Hepatocyte (in vitro differentiated cells): Measurements from ENCODE around the gene PHLPP1. TPM values are rescaled to one million over a fixed set of nuclear protein-coding genes. Genes with fewer than 3 reads are reported as not detected.
"Not testable (repeated sequence)": the region's sequence is repeated elsewhere in the genome, so short reads cannot be mapped to it uniquely, and the experiment has no call there.

Source experiments
- DNase-seq: peaks from one replicate; pipeline ENCODE4 v3.0.0-alpha.2; 2016; ENCODE audit warnings: low spot score
- H2AFZ ChIP-seq: fragments of 200-600 bp; sonication (generic); 2 replicates; pipeline ENCODE4 v1.6.0; 2016; ENCODE audit warnings: antibody characterized with exemption, mild to moderate bottlenecking
- H3K27ac ChIP-seq: fragments of 200-600 bp; sonication (generic); 2 replicates; pipeline ENCODE4 v1.5.1; 2016; ENCODE audit warnings: mild to moderate bottlenecking
- H3K27me3 ChIP-seq: fragments of 200-600 bp; sonication (generic); 2 replicates; pipeline ENCODE4 v1.6.1; 2016
- H3K36me3 ChIP-seq: fragments of 200-600 bp; sonication (generic); replicated peaks from 2 replicates; pipeline ENCODE4 v1.5.1; 2016; ENCODE audit warnings: low read depth; ENCODE audit not compliant: insufficient read depth
- H3K4me1 ChIP-seq: fragments of 200-600 bp; sonication (generic); 2 replicates; pipeline ENCODE4 v1.5.1; 2016; ENCODE audit warnings: mild to moderate bottlenecking, moderate library complexity; ENCODE audit not compliant: insufficient read depth
- H3K4me2 ChIP-seq: fragments of 200-600 bp; sonication (generic); 2 replicates; pipeline ENCODE4 v1.6.0; 2016
- H3K4me3 ChIP-seq: fragments of 200-600 bp; sonication (generic); 2 replicates; pipeline ENCODE4 v1.5.1; 2016; ENCODE audit warnings: mild to moderate bottlenecking
- H3K79me2 ChIP-seq: fragments of 200-600 bp; sonication (generic); 2 replicates; pipeline ENCODE4 v1.6.0; 2017; ENCODE audit warnings: mild to moderate bottlenecking
- H3K9me2 ChIP-seq: fragments of 200-600 bp; sonication (generic); replicated peaks from 2 replicates; pipeline ENCODE4 v1.6.0; 2017; ENCODE audit warnings: mild to moderate bottlenecking; ENCODE audit not compliant: insufficient read depth
- H3K9me3 ChIP-seq: fragments of 200-600 bp; sonication (generic); 2 replicates; pipeline ENCODE4 v1.5.1; 2016; ENCODE audit warnings: low read depth, mild to moderate bottlenecking
- H4K20me1 ChIP-seq: fragments of 200-600 bp; sonication (generic); 2 replicates; pipeline ENCODE4 v1.6.0; 2016; ENCODE audit warnings: mild to moderate bottlenecking; ENCODE audit not compliant: insufficient read depth, poor library complexity, severe bottlenecking
- CTCF ChIP-seq: fragments of 200-600 bp; sonication (generic); IDR thresholded peaks from 2 replicates; pipeline ENCODE4 v1.5.1; 2016; ENCODE audit warnings: antibody characterized with exemption, mild to moderate bottlenecking; ENCODE audit not compliant: poor library complexity
- EZH2 ChIP-seq: fragments of 200-600 bp; sonication (generic); IDR thresholded peaks from 2 replicates; pipeline ENCODE4 v1.6.1; 2016; ENCODE audit warnings: antibody characterized with exemption, mild to moderate bottlenecking, borderline replicate concordance
- EZH2phosphoT487 ChIP-seq: fragments of 200-600 bp; sonication (generic); IDR thresholded peaks from one replicate; pipeline ENCODE4 v1.6.1; 2018; ENCODE audit warnings: antibody characterized with exemption, mild to moderate bottlenecking, low read depth, moderate library complexity; ENCODE audit not compliant: unreplicated experiment, severe bottlenecking
- WGBS: methylation state at CpG from one replicate; pipeline ENCODE4 v1.1.6; 2016; ENCODE audit warnings: low lambda C conversion rate; ENCODE audit errors: missing lambda C conversion rate; 5-methylcytosine and 5-hydroxymethylcytosine counted together
- polyA plus RNA-seq: library from polyadenylated mRNA; unstranded; fragments of >200 nt; fragmentation: Nextera tagmentation; extraction: Ambion mirVana; gene quantifications from 2 replicates; pipeline ENCODE4 v1.2.1, GENCODE V29; 2016
- total RNA-seq: library from RNA; depleted of rRNA; stranded (reverse); fragments of >200 nt; gene quantifications from 2 replicates; pipeline ENCODE4 v1.2.3, GENCODE V29; 2014

Gene PHLPP1
- total and polyA plus RNA-seq, 2 experiments from 2014 or later, result 7.3 to 14.3 TPM

- Histone ChIP-seq H3K4me1 (no peaks in the 10 kb centered on the region), H3K27me3 (no peaks in the 10 kb centered on the region), H2AFZ (no peak overlapping the region), H4K20me1 (no peaks in the 10 kb centered on the region), H3K27ac (no peak overlapping the region), H3K36me3 (no peaks in the 10 kb centered on the region), H3K4me3 (no peak overlapping the region), H3K4me2 (no peak overlapping the region), H3K9me2 (no peaks in the 10 kb centered on the region), H3K9me3 (no peaks in the 10 kb centered on the region), H3K79me2 (no peaks in the 10 kb centered on the region)
- TF ChIP-seq CTCF (no peak), EZH2 (no peak), EZH2phosphoT487 (no peak)
- no peak for DNase-seq
These were observed 17.7 kb upstream of the PHLPP1 start for GRCh38 chr18:62697636-62698035.

- Histone ChIP-seq H3K36me3 (no peaks in the 10 kb centered on the region), H2AFZ (no peak overlapping the region), H3K4me2 (no peak overlapping the region), H3K9me2 (no peaks in the 10 kb centered on the region), H4K20me1 (no peaks in the 10 kb centered on the region), H3K9me3 (no peaks in the 10 kb centered on the region), H3K4me3 (no peak overlapping the region), H3K79me2 (no peaks in the 10 kb centered on the region), H3K27ac (no peak overlapping the region), H3K27me3 (no peaks in the 10 kb centered on the region), H3K4me1 (no peaks in the 10 kb centered on the region)
- 79% methylated on average over 9 of the region's 9 CpGs for WGBS
- TF ChIP-seq EZH2, result no peak
- no peak for DNase-seq
These were observed 13.1 kb upstream of the PHLPP1 start for GRCh38 chr18:62702259-62702658.

- not testable (repeated sequence) for H3K79me2 ChIP-seq, H3K4me3 ChIP-seq, H3K27me3 ChIP-seq, H3K9me3 ChIP-seq, DNase-seq, H3K4me2 ChIP-seq, H2AFZ ChIP-seq, H3K36me3 ChIP-seq, H3K27ac ChIP-seq, H4K20me1 ChIP-seq, H3K4me1 ChIP-seq, H3K9me2 ChIP-seq
- WGBS, result 93% methylated on average over 8 of the region's 8 CpGs
These were observed 8.5 kb upstream of the PHLPP1 start for GRCh38 chr18:62706879-62707278.

GRCh38 chr18:62709908-62710307 lies 5.4 kb upstream of the PHLPP1 start:
- H3K4me2 ChIP-seq, H3K79me2 ChIP-seq, H3K27me3 ChIP-seq, H3K9me3 ChIP-seq, H4K20me1 ChIP-seq, H3K9me2 ChIP-seq, H3K36me3 ChIP-seq, H3K27ac ChIP-seq, H3K4me3 ChIP-seq, H2AFZ ChIP-seq, H3K4me1 ChIP-seq, DNase-seq: not testable (repeated sequence)
- 90% methylated on average over 11 of the region's 11 CpGs for WGBS

GRCh38 chr18:62710417-62710816 lies 4.9 kb upstream of the PHLPP1 start:
- no peak for TF ChIP-seq EZH2phosphoT487
- no peak for TF ChIP-seq EZH2
- TF ChIP-seq CTCF, result no peak
- H3K4me3 ChIP-seq, result no peak overlapping the region
- H2AFZ ChIP-seq, result no peak overlapping the region
- no peaks in the 10 kb centered on the region for H4K20me1 ChIP-seq
- no peaks in the 10 kb centered on the region for H3K79me2 ChIP-seq
- H3K27me3 ChIP-seq, result no peaks in the 10 kb centered on the region
- no peak for DNase-seq
- no peaks in the 10 kb centered on the region for H3K9me3 ChIP-seq
- H3K4me1 ChIP-seq, result no peaks in the 10 kb centered on the region
- H3K4me2 ChIP-seq, result no peak overlapping the region
- no peaks in the 10 kb centered on the region for H3K9me2 ChIP-seq
- H3K27ac ChIP-seq, result no peak overlapping the region
- no peaks in the 10 kb centered on the region for H3K36me3 ChIP-seq
